K562 (cell line): ENCODE results near the gene GPATCH4. TPM values are rescaled to one million over a fixed set of nuclear protein-coding genes. Genes with fewer than 3 reads are reported as not detected.

ENCODE experiments used
- ATAC-seq: fragments of 200-7000 bp; cut with Tn5 transposase; 3 replicates; pipeline ENCODE4 v1.9.1; 2020; ENCODE audit warnings: moderate library complexity
- BruUV-seq: library from RNA; stranded (reverse); fragments of 400-500 nt; replicated peaks from 2 replicates; lab custom pipeline; 2021; lab: Mats Ljungman, UMichigan
- CTCF ChIA-PET: fragments of 300-600 bp; formaldehyde crosslinking; extraction: SDS; loops from one replicate; lab custom pipeline; 2021; ENCODE audit warnings: low intra/inter-chr PET ratio; lab: Yijun Ruan, JAX
- POLR2A ChIA-PET: fragments of 300-600, 350-650 bp; sonication (Branson Sonifier 250); formaldehyde crosslinking; extraction: SDS; loops from one replicate; lab custom pipeline; 2021; ENCODE audit warnings: antibody characterized with exemption, inconsistent platforms; lab: Yijun Ruan, JAX
- DNase-seq, 4 experiments: peaks; one replicate each; pipeline versions ENCODE4 v3.0.0 to v3.0.0-alpha.2; 2011 to 2018; ENCODE audit warnings: low spot score in 3 of 4, mixed read lengths in 3 of 4; ENCODE audit errors: extremely low read depth in 1 of 4
- FAIRE-seq: peaks from 2 replicates; lab custom pipeline; 2011; peaks lifted over from hg19 to GRCh38; lab: Jason Lieb, UNC
- H2AFZ ChIP-seq: 2 replicates; pipeline ENCODE4 v1.6.0; 2011; ENCODE audit warnings: low read depth, low read length, control low read depth, inconsistent platforms
- H3K27ac ChIP-seq: fragments of 200-600 bp; 3 replicates; pipeline ENCODE4 v1.8.0; 2011; ENCODE audit warnings: low read depth, mild to moderate bottlenecking, control low read depth, inconsistent platforms, low read length, moderate library complexity, mixed read lengths; ENCODE audit errors: extremely low read depth
- H3K27me3 ChIP-seq, 2 experiments: fragments of 300-600 bp in 1 of 2; 2 replicates in 1 of 2; 3 replicates in 1 of 2; pipeline versions ENCODE4 v1.6.0 to v1.8.0; 2011; ENCODE audit warnings: inconsistent platforms in 2 of 2, low read length in 2 of 2, mild to moderate bottlenecking in 1 of 2, mixed read lengths in 1 of 2, moderate library complexity in 1 of 2; ENCODE audit not compliant: control insufficient read depth in 2 of 2, insufficient read depth in 2 of 2
- H3K36me3 ChIP-seq: fragments of 300-600 bp; 3 replicates; pipeline ENCODE4 v1.8.0; 2011; ENCODE audit warnings: mild to moderate bottlenecking, low read length, inconsistent platforms; ENCODE audit not compliant: control insufficient read depth, insufficient read depth
- H3K4me1 ChIP-seq, 2 experiments: fragments of 200-600 bp in 1 of 2; replicated peaks in 1 of 2; 2 replicates in 1 of 2; 3 replicates in 1 of 2; pipeline versions ENCODE4 v1.5.1 to v1.8.0; 2011; ENCODE audit warnings: inconsistent platforms in 2 of 2, low read length in 2 of 2, mild to moderate bottlenecking in 1 of 2, mixed read lengths in 1 of 2, moderate library complexity in 1 of 2; ENCODE audit not compliant: control insufficient read depth in 2 of 2, insufficient read depth in 2 of 2
- H3K4me2 ChIP-seq: 2 replicates; pipeline ENCODE4 v1.6.1; 2011; ENCODE audit warnings: low read length, control low read depth, inconsistent platforms, mixed read lengths; ENCODE audit not compliant: insufficient read depth
- H3K4me3 ChIP-seq: fragments of 200-600 bp; sonication (generic), shearing (Covaris generic); 2 replicates; pipeline ENCODE4 v1.5.1; 2016; ENCODE audit warnings: control low read depth, inconsistent platforms
- H3K79me2 ChIP-seq: fragments of 200-600 bp; 3 replicates; pipeline ENCODE4 v1.8.0; 2011; ENCODE audit warnings: low read length, inconsistent platforms; ENCODE audit not compliant: control insufficient read depth, insufficient read depth
- H3K9ac ChIP-seq, 2 experiments: 2 replicates each; pipeline versions ENCODE4 v1.6.0 to v1.6.1; 2011; ENCODE audit warnings: low read depth in 2 of 2, low read length in 2 of 2, control low read depth in 1 of 2, inconsistent platforms in 1 of 2, mild to moderate bottlenecking in 1 of 2, mixed read lengths in 1 of 2; ENCODE audit not compliant: insufficient read depth in 1 of 2
- H3K9me1 ChIP-seq: one replicate; pipeline ENCODE4 v1.6.0; 2011; ENCODE audit warnings: inconsistent platforms, mild to moderate bottlenecking, low read length, moderate library complexity; ENCODE audit not compliant: control insufficient read depth, insufficient read depth
- H3K9me3 ChIP-seq: replicated peaks from 2 replicates; pipeline ENCODE4 v1.5.1; 2011; ENCODE audit warnings: low read depth, low read length, inconsistent platforms; ENCODE audit not compliant: control insufficient read depth, insufficient read depth
- H4K20me1 ChIP-seq: replicated peaks from 2 replicates; pipeline ENCODE4 v1.6.1; 2011; ENCODE audit warnings: low read length, inconsistent platforms, mixed read lengths; ENCODE audit not compliant: control insufficient read depth, insufficient read depth
- C11orf30 ChIP-seq: fragments of 450-650 bp; IDR thresholded peaks from 2 replicates; pipeline ENCODE4 v1.6.1; 2016; ENCODE audit warnings: low read depth, mild to moderate bottlenecking
- CHD2 ChIP-seq: IDR thresholded peaks from 2 replicates; pipeline ENCODE4 v1.6.1; 2011; ENCODE audit warnings: low read depth, low read length
- DMBX1 ChIP-seq: fragments of 250-450 bp; sonication (Bioruptor Pico); IDR thresholded peaks from 2 replicates; pipeline ENCODE4 v1.8.0; 2022; ENCODE audit warnings: inconsistent platforms, mild to moderate bottlenecking, moderate library complexity, borderline replicate concordance
- EZH2 ChIP-seq: IDR thresholded peaks from 2 replicates; pipeline ENCODE4 v1.6.1; 2012; ENCODE audit warnings: low read depth, mild to moderate bottlenecking, inconsistent platforms, low read length, borderline replicate concordance
- KDM5B ChIP-seq: fragments of 200-600 bp; sonication (generic); IDR thresholded peaks from 2 replicates; pipeline ENCODE4 v1.6.1; 2012; ENCODE audit warnings: low read depth, mild to moderate bottlenecking, moderate library complexity, low read length, control low read depth, inconsistent platforms; ENCODE audit not compliant: insufficient replicate concordance
- NFATC3 ChIP-seq: fragments of 450-650 bp; IDR thresholded peaks from 2 replicates; pipeline ENCODE4 v1.6.1; 2017; ENCODE audit warnings: mild to moderate bottlenecking
- NONO ChIP-seq, 2 experiments: fragments of 200-400 bp in 1 of 2; fragments of 450-650 bp in 1 of 2; formaldehyde crosslinking in 1 of 2; IDR thresholded peaks; 2 replicates each; pipeline ENCODE4 v1.6.1; 2017; ENCODE audit warnings: low read depth in 2 of 2, mild to moderate bottlenecking in 2 of 2, moderate library complexity in 2 of 2, low read length in 1 of 2
- POLR2H ChIP-seq: IDR thresholded peaks from 2 replicates; pipeline ENCODE4 v1.6.1; 2016; ENCODE audit warnings: missing genetic modification characterization, low read depth, mild to moderate bottlenecking, control low read depth, missing compliant biosample characterization, moderate library complexity
- ZNF586 ChIP-seq: fragments of 450-650 bp; formaldehyde crosslinking; conservative IDR thresholded peaks from 2 replicates; pipeline ENCODE4 v1.4.0; 2020; ENCODE audit warnings: mild to moderate bottlenecking, moderate library complexity
- ZNF77 ChIP-seq: fragments of 250-450 bp; sonication (Bioruptor Pico); IDR thresholded peaks from 2 replicates; pipeline ENCODE4 v1.5.0; 2020
- ZNF780A ChIP-seq: fragments of 250-450 bp; sonication (Bioruptor Pico); IDR thresholded peaks from 2 replicates; pipeline ENCODE4 v1.5.0; 2021; ENCODE audit warnings: mild to moderate bottlenecking
- WGBS: fragments of 100-300 bp; shearing (Covaris generic); methylation state at CpG from one replicate; pipeline ENCODE4 v1.1.6; 2016; ENCODE audit warnings: low coverage, mixed read lengths; ENCODE audit not compliant: insufficient coverage; ENCODE audit errors: missing lambda C conversion rate; 5-methylcytosine and 5-hydroxymethylcytosine counted together
- in situ Hi-C: fragments of 300-500 bp; cut with MboI; formaldehyde crosslinking; loops from 4 replicates; pipeline ENCODE4 v1.15.0; 2018; ENCODE audit warnings: inconsistent platforms, mixed read lengths
- intact Hi-C: fragments of 100-400 bp; cut with micrococcal nuclease; formaldehyde crosslinking; loops from 2 replicates; pipeline ENCODE4 v1.14.2; 2022
- polyA plus RNA-seq, 8 experiments: library from polyadenylated mRNA; depleted of rRNA in 4 of 8; stranded (reverse) in 5 of 8; unstranded in 3 of 8; fragments of >200 nt; fragmentation: Nextera tagmentation in 2 of 8; fragmentation: Illumina TruSeq in 1 of 8; extraction: Ambion mirVana in 2 of 8; extraction: Trizol in 1 of 8; gene quantifications; 2 replicates each; pipeline versions ENCODE4 v1.2.1 to v1.2.3, GENCODE V29; 2011 to 2014; ENCODE audit warnings: inconsistent platforms in 1 of 8, missing spikeins in 1 of 8
- total RNA-seq, 7 experiments: library from RNA; depleted of rRNA in 6 of 7; stranded (reverse); fragments of >200 nt in 6 of 7; fragmentation: Illumina TruSeq in 2 of 7; extraction: Trizol in 2 of 7; gene quantifications; 2 replicates each; pipeline versions ENCODE4 v1.2.1 to v1.2.3, GENCODE V29; 2011 to 2021; ENCODE audit warnings: low replicate concordance in 1 of 7

GPATCH4 gene
- total and polyA plus RNA-seq, 9 of the 15 experiments (the other 6 are each of a cell fraction or from before 2014, with no cell fraction given): 43.7 to 105 (median 76.5) TPM

GRCh38 chr1:156546267-156546666, 55.0 kb downstream of the GPATCH4 start:
- Histone ChIP-seq H3K4me3 (no peak overlapping the region), H4K20me1 (no peaks in the 10 kb centered on the region), H3K79me2 (no peaks in the 10 kb centered on the region), H3K4me2 (no peak overlapping the region), H3K36me3 (peaks cover 26% of the 10 kb centered on the region; the same call in 2 of the 3 replicates), H3K9ac (no peak overlapping the region), H3K27ac (no peak overlapping the region), H3K9me1 (no peaks in the 10 kb centered on the region), H3K4me1 (no peaks in the 10 kb centered on the region), H3K27me3 (no peaks in the 10 kb centered on the region), H2AFZ (no peak overlapping the region), H3K9me3 (no peaks in the 10 kb centered on the region; the same call in 1 of the 2 replicates)
- no peak for TF ChIP-seq KDM5B
- no peak for TF ChIP-seq NFATC3
- TF ChIP-seq ZNF780A: no peak
- TF ChIP-seq C11orf30: no peak
- TF ChIP-seq EZH2: no peak
- no peak for TF ChIP-seq POLR2H (tag)
- TF ChIP-seq NONO (IDR thresholded peaks at IDR 0.05; ENCODE audit: low read depth in 2 of 2, low read length in 1 of 2): no peak
- no peak for TF ChIP-seq ZNF77 (CRISPR knock-in tag)
- no peak for TF ChIP-seq CHD2
- no peak for TF ChIP-seq ZNF586 (CRISPR knock-in tag)
- no peak for TF ChIP-seq DMBX1 (CRISPR knock-in tag)
- POLR2A ChIA-PET: interaction anchor here (1.0 kb wide), 2 partner anchors 9 to 44 kb away, joined by 3 to 6 read pairs; no protein-coding TSS in a partner anchor
- no TSS peak for BruUV-seq
- in situ Hi-C loops (no loop called here), intact Hi-C loops (loop anchor here (10.0 kb wide), 1 partner anchor 61 kb away; no protein-coding TSS in a partner anchor)
- ATAC-seq: no peak
- no peak for DNase-seq
- peak; percentile 40 for FAIRE-seq
- WGBS: 62% methylated on average over 3 of the region's 3 CpGs
- CTCF ChIA-PET: no interaction called here
